NCI-H510A treated with DMSO at 0.1 percent for 48 hours (cell line): ENCODE results near the gene LRRC3.
"Not testable (repeated sequence)": the region's sequence is repeated elsewhere in the genome, so short reads cannot be mapped to it uniquely, and the experiment has no call there.

Source experiments
- DNase-seq: peaks from one replicate; lab custom pipeline; 2025; lab: John Stamatoyannopoulos, UW

The LRRC3 gene

DNA sequence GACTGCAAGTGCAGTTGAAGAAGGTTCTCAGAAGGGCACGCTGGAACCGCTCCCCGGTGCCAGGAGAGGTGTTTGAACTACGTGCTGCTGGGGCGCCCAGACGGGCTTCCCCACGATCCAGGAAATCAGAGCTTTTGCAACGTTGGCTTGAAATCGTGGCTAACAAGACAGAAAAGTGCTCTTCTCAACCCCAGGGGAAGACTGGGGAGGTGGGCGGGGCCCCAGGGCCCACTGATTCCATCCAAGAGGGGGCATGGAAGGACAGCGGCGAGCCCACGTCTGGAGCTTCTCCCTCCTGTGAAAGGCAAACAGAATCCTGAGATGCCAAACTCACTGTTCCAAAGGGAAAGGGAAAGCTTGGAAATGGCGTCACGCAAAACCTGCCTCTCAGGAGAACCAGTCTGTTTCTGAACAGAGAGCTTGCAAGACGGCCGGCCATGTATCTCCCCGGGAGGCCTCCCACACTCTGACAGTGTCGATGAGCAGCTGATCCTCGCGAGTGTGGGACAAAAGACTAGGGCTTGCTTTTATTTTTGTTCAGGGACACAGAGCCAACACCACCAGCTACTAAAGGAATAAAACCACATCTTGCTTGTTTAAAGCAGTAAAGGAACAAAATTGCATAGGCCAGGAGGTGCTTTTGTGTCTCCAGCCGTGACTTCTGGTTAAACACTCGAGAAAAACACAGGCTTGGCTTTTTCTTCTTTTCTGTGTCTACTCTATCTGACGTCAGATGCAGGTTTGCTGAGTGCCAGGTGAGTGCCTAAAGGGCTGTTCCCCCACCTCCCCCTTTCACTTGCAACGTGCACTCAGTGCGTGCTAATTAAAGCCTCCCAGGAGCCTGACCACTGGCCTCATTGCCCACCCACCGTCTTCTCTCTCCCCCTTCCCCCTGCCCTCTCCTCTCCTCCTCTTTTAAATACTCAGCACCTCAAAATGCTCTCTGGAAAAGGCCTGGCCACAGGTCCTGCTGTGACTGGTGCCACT, 41.5 kb downstream of the LRRC3 start:
- peak; percentile 17 for DNase-seq

GRCh38 chr21:44497703-44498126, 42.4 kb downstream of the LRRC3 start:
- DNase-seq = peak; percentile 28

GRCh38 chr21:44498280-44499210, 43.2 kb downstream of the LRRC3 start:
- no peak for DNase-seq

GRCh38 chr21:44499211-44499560, 43.9 kb downstream of the LRRC3 start:
- DNase-seq = no peak

DNA sequence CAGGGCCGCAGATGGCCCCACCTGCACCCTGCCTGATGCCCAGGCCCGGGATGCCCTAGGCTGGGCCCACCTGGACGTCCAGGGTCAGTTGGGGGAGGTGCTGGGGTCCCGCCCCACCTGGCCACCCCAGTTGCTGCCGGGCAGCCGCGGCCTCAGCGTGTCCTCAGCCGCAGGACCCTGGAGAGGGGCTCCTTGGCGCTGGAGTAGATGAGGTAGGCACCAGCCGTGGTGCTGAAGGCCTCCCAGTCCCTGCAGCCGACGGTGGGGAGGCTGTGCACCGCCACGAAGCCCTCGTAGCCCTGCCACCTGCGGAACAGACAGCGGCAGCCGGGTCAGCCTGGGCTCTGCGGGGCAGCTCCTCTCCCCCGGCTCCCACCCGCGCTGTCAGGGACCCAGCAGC, 44.3 kb downstream of the LRRC3 start:
- no peak for DNase-seq

DNA sequence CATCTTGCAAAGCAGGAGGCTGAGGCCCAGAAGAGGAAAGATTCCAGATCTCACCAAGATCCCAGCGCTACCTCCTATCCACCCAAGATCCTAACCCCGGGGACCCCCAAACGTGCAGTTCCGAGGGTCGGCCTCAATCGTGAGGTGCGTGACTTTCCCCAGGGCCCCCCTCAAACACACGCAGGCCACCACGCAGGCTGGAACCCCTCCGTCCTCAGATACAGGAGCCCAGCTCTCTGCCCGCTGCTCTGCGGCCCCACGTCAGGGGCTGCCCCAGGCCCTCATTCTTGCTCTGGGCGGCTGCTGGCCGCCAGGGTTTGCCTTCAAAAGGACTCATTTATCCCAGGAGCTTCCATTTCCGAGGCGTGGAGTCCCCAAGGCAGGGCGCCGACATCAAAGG, 44.8 kb downstream of the LRRC3 start:
- no peak for DNase-seq

DNA sequence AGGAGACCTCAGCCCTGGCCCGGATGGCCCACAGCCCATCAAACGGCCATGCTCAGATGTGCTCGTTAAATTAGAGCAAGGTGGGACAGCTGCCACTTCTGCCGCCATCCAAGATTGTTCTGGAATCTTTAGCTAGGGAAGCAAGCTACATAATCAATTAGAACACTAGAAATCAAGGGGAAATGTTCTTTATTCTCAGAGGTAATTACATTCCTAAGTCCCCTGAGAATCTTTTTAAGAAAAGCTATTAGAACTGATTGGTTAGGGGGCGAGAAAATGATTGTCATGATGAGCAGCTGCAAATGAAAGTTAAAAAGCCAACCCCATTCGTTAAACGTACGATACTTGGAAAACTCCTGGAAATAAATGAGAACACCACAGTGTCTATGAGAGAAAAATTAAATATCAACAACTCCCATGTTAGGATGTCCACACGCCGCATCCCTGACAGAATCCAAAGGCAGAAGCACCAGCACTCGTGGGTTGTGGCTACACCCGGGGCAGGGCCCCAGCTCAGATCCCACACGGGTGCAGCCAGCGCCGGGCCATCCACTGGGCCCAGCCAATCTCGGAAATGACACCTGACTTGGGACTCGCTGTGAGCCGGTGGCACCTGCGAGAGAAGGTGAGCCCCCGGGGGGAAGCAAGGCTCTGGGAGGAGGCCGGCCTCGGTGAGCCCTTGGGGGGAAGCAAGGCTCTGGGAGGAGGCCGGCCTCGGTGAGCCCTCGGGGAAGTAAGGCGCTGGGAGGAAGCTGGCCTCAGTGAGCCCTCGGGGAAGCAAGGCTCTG, 47.1 kb downstream of the LRRC3 start:
- DNase-seq = no peak

DNA sequence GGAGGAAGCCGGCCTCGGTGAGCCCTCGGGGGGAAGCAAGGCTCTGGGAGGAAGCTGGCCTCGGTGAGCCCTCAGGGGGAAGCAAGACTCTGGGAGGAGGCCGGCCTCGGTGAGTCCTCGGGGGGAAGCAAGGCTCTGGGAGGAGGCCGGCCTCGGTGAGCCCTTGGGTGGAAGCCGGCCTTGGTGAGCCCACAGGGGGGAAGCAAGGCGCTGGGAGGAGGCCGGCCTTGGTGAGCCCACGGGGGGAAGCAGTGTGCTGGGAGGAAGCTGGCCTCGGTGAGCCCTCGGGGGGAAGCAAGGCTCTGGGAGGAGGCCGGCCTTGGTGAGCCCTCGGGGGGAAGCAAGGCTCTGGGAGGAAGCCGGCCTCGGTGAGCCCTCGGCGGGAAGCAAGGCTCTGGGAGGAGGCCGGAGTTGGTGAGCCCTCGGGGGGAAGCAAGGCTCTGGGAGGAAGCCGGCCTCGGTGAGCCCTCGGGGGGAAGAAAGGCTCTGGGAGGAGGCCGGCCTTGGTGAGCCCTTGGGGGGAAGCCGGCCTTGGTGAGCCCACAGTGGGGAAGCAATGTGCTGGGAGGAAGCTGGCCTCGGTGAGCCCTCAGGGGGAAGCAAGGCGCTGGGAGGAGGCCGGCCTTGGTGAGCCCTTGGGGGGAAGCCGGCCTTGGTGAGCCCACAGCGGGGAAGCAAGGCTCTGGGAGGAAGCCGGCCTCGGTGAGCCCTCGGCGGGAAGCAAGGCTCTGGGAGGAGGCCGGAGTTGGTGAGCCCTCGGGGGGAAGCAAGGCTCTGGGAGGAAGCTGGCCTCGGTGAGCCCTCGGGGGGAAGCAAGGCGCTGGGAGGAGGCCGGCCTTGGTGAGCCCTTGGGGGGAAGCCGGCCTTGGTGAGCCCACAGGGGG, 47.9 kb downstream of the LRRC3 start:
- not testable (repeated sequence) for DNase-seq

GRCh38 chr21:44503901-44504399, 48.6 kb downstream of the LRRC3 start:
- no peak for DNase-seq

DNA sequence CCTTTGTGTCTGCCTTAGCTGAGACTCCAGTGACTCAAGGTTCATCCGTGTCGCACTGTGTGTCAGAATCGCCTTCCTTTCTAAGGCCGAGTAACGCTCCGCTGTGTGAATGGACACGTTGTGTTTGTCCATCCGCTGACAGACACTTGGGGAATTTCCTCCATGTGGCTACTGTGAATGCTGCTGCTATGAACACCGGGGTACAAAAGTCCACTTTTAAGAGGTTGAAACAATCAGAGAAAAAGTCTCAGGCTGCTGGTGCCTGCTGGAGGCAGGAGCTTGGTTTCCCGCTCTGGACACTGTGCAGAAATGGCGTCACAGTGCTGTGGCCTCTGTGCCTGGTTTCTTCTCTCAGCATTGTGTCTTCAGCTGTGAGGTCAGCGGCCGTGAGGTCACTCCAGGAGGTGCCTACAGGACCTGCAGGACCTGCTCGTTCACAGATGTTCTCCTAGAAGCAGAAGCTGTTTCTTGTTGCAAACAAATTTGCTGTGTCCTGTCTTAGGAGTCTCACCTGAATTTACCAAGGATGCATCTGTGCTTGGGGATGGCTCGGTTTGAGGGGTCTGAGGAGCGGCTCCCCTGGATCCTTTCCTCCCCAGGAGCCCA, 50.5 kb downstream of the LRRC3 start:
- no peak for DNase-seq

DNA sequence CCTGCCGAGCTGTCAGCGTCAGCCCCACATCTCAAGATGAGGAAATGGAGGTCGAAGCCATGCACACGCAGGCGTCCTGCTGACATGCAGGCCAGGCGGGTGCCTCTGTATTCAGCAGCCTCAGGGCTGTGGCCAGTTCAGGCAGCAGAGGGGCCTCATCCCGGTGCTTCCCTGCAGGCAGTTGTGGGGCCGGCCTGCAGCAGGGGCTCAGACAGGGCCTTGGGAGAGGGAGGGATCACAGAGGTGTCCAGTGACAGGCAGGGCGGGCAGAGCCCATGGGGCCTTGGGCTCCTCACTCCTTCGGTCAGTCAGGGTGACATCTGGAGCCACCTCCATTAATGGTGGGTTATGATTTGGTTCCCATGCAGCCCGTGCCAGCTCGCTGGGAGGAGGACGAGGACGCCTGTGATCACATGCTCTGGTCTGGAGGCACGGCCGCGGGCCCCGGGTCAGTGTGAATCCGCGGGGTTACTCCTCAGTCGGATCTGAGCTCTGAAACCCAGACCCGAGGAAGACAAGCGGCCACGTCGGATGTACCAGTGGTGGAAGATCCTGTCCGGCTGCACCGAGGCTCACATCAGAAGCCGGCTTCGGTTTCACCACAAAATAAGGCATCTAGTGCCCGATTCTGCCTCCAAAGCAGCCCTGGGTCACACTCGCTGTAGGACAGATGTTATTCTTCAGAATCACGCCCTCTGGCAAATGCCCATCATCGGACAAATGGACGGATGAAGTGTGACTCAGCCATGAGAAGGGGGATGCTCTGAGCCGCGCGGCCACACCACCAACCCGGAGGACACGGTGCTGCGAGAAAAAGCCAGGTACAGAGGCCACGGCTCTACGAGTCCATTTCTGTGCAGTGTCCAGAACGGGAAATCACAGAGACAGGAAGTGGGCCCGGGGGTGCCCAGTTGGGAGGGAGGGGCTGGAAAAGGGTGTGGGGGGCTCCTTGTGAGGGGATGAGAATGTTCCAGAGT, 51.3 kb downstream of the LRRC3 start:
- no peak for DNase-seq

DNA sequence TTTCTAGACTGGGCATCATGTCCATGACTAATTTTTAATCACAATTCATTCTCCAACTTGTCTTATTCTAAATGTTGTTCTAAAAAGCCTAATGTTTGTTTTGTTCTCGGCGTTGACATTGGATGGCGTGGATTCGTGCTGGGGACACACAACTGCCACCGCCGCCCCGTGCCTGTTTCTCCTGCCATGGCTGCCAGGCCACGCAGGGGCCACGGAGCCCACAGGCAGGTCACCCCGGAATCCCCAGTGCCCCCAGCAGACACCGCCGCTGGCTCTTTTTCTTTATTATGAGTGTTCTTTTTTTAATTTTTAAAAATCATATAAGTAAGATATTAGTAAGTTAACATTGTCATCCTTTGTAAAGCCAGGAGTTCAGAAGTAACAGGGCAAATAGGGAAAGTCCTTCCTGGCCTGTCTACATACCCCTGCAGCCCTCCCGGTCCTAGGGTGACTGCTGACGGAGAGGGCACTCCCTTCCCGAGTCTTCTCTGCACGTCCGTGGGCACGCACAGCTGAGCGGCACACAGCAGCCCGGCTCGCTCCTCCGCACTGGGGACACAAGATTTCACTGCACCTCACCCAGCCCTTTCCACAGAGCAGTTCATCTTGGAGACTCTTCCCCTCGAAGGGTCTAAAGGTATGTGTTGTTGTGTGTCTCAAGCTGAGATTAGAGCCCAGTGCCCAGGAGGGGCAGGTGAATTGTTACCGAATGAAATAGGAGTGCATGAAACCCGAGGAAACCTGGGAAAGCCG, 52.5 kb downstream of the LRRC3 start:
- DNase-seq = no peak

DNA sequence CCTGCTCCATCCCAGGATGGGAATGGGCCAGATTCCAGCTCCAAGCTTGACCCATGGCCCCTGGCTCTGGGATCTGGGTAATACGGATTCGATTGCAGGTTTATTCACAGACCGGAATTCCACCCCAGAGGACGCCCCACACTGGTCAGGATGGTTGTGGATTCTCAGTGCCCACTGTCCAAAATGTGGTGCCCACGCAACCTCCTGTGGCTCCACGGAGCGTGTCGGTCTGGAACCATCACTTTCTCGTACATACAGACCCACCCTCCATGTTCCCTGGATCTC, 53.1 kb downstream of the LRRC3 start:
- no peak for DNase-seq

GRCh38 chr21:44508711-44509445, 53.6 kb downstream of the LRRC3 start:
- DNase-seq = no peak

DNA sequence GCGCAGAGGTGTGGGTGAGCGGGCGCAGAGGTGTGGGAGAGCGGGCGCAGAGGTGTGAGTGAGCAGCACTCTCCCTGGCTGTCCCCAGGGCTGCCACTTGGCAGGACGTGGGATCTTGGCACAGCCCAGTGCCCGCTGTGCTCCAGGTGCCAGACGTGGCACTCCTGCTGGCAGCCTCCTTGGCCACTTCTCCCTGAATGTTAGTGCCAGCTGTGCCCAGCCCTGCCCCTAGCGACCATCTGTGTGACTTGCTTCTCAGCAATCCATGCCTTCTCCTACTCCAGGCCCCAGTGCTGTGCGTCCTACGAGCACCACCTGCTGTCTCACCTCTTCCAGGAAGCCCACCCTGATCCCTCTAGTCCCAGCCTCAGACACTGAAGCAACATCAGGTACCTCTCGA, 54.2 kb downstream of the LRRC3 start:
- DNase-seq = no peak

DNA sequence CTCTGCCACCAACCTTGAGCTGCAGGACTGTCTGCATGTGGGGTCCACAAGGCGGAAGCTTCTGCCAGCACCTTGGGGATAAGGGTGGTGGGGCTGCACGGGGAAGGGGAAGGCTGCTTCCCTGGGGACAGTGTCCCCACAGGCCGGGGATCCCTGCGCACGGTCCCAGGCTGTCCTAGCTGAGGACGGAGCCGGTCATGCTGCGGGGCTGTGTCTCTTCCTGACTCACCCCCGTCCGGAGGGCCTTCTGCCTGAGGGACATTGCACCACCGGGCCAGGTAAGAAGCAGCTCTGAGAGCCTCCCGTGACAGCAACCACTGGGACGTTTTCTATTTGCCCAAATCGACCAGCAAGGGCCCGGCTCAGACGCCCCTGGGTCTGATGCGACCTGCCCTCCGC, 54.8 kb downstream of the LRRC3 start:
- no peak for DNase-seq

DNA sequence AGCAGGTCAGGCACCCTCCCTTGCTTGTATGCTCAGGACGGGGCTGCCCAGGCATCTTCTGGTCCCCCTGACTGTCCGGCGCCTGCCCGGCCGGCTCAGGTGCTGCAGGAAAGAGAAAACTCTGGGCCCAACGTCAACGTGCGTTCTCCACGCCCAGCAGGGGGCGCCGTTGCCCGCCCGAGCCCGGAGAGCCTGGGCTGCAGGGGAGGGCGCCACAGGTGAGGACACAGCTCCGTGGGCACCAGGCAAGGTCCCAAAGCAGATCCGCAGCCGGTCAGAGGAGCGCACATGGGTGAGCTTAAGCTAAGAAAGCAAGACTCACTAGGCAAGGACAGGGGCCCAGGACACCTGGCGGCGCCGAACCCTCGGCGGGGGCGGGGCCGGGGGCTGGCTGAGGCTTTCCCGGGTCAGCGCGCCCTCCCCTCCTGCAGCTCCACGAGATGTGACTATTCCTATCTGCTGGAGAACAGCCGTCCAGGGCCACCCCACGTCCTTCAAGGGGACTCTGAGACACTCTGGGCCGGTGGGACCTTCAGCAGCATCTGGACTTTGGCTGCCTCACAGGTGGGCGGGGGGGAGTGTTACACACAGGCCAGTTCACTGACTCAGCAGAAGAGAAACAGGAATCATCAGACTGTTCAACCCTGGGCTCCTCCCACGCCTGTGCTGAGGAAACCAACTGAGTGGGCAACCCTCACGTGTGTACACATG, 55.4 kb downstream of the LRRC3 start:
- peak; percentile 44 for DNase-seq
